ENCODE measurements around the gene NFASC.
A peak's percentile ranks its signal among the peaks of the same experiment; 100 is the strongest.

NFASC gene

GRCh38 chr1:205015241-205015640 is 144.6 kb downstream of the NFASC start:
- DNase-seq, result no peak

- no peak for DNase-seq
These were observed 145.4 kb downstream of the NFASC start for GRCh38 chr1:205016075-205016474.

- DNase-seq, result no peak
These were observed 145.9 kb downstream of the NFASC start for GRCh38 chr1:205016584-205016983.

GRCh38 chr1:205017001-205017400 is 146.3 kb downstream of the NFASC start:
- DNase-seq, result no peak

- DNase-seq, result no peak
These were observed 147.1 kb downstream of the NFASC start for GRCh38 chr1:205017766-205018165.

- no peak for DNase-seq
These were observed 147.7 kb downstream of the NFASC start for GRCh38 chr1:205018381-205018780.

GRCh38 chr1:205020466-205020865 is 149.8 kb downstream of the NFASC start:
- DNase-seq, result no peak

- no peak for DNase-seq
These were observed 154.0 kb downstream of the NFASC start for GRCh38 chr1:205024679-205025078.

GRCh38 chr1:205025239-205025638 is 154.6 kb downstream of the NFASC start:
- no peak for DNase-seq

GRCh38 chr1:205026181-205026580 is 155.5 kb downstream of the NFASC start:
- no peak for DNase-seq

- DNase-seq, result no peak
These were observed 157.7 kb downstream of the NFASC start for GRCh38 chr1:205028390-205028789.

GRCh38 chr1:205028924-205029323 is 158.3 kb downstream of the NFASC start:
- DNase-seq, result no peak

- DNase-seq, result no peak
These were observed 159.6 kb downstream of the NFASC start for GRCh38 chr1:205030241-205030640.

- no peak for DNase-seq
These were observed 160.2 kb downstream of the NFASC start for GRCh38 chr1:205030896-205031295.

GRCh38 chr1:205032508-205032907 is 161.8 kb downstream of the NFASC start:
- DNase-seq, result no peak

- no peak for DNase-seq
These were observed 166.9 kb downstream of the NFASC start for GRCh38 chr1:205037539-205037938.

GRCh38 chr1:205038132-205038786 is 167.6 kb downstream of the NFASC start:
- no peak for DNase-seq

- DNase-seq, result no peak
These were observed 170.5 kb downstream of the NFASC start for GRCh38 chr1:205041001-205041715.

GRCh38 chr1:205041998-205042910 is 171.6 kb downstream of the NFASC start:
- no peak for DNase-seq

GRCh38 chr1:205042911-205043806 is 172.5 kb downstream of the NFASC start, which contains the start of gene CNTN2:
Gene CNTN2, plus strand, starts transcription at chr1:205043212. Its CDS starts 9,974 bp downstream, at chr1:205053186.
- DNase-seq, result peak; percentile 70

GRCh38 chr1:205043866-205044265 is 173.2 kb downstream of the NFASC start:
- no peak for DNase-seq

- no peak for DNase-seq
These were observed 174.1 kb downstream of the NFASC start for GRCh38 chr1:205044741-205045140.
